ENCODE results near the gene ABLIM2. TPM values are rescaled to one million over a fixed set of nuclear protein-coding genes. Genes with fewer than 3 reads are reported as not detected.

Gene ABLIM2
- total and polyA plus RNA-seq, 2 of the 8 experiments (the other 6 are each of a cell fraction or from before 2014, with no cell fraction given) = 2.8 to 3.0 TPM

GRCh38 chr4:7979652-7979968, 179.0 kb downstream of the ABLIM2 start:
- H3K9me3 ChIP-seq (ENCODE audit: insufficient read depth in 2 of 2, low read depth in 1 of 2, low read length in 1 of 2) = no peaks in the 10 kb centered on the region
- H3K4me1 ChIP-seq (replicated peaks in 1 of 4; ENCODE audit: control insufficient read depth in 3 of 4, insufficient read depth in 4 of 4, low read length in 3 of 4) = peaks cover 3 to 20% (median 15%) of the 10 kb centered on the region in 4 experiments
- WGBS, 2 experiments (ENCODE audit: extremely low coverage in 1 of 2, insufficient coverage in 1 of 2, insufficient read length in 1 of 2, insufficient replicate concordance in 2 of 2, low coverage in 1 of 2, low lambda C conversion rate in 2 of 2, missing lambda C conversion rate in 1 of 2) = 55% methylated on average over 4 of the region's 4 CpGs; no CpG with 5 or more reads in 1 of the 2 experiments
- H2BK15ac ChIP-seq (ENCODE audit: low read length) = no peak overlapping the region
- H2BK120ac ChIP-seq (replicated peaks; ENCODE audit: low read depth, low read length) = no peak overlapping the region
- no peak overlapping the region for H3K23ac ChIP-seq (ENCODE audit: insufficient read length)
- H2AFZ ChIP-seq (ENCODE audit: low read length) = no peak overlapping the region
- FAIRE-seq (peak; percentile 45), DNase-seq (ENCODE audit: low read depth in 1 of 2, low spot score in 2 of 2) (no peak)
- H4K20me1 ChIP-seq (replicated peaks in 1 of 2; ENCODE audit: control insufficient read depth in 1 of 2, insufficient read depth in 2 of 2, low read length in 2 of 2) = no peaks in the 10 kb centered on the region
- H3K79me1 ChIP-seq (ENCODE audit: low read depth, low read length) = no peaks in the 10 kb centered on the region
- H3K56ac ChIP-seq (replicated peaks; ENCODE audit: insufficient read length, low read depth, low read length) = no peak overlapping the region
- H3K14ac ChIP-seq (ENCODE audit: insufficient read length) = no peak overlapping the region
- peak overlapping the region; percentile 79 for H4K91ac ChIP-seq (replicated peaks; ENCODE audit: insufficient read length, low read length)
- H2AK5ac ChIP-seq (ENCODE audit: low read depth, low read length) = no peak overlapping the region
- TF ChIP-seq ATF3 (IDR thresholded peaks at IDR 0.05; ENCODE audit: insufficient read depth, low read depth, low read length) (no peak), RAD21 (IDR thresholded peaks at IDR 0.05 in 1 of 2, conservative IDR thresholded peaks at IDR 0.05 in 1 of 2; ENCODE audit: low read depth in 2 of 2, low read length in 2 of 2) (no peak), NRF1 (IDR thresholded peaks at IDR 0.05; ENCODE audit: low read depth, low read length) (no peak), EP300 (IDR thresholded peaks at IDR 0.05; ENCODE audit: borderline replicate concordance in 1 of 2, low read depth in 2 of 2, low read length in 2 of 2) (no peak), CBX8 (IDR thresholded peaks at IDR 0.05; ENCODE audit: borderline replicate concordance, low read depth, low read length) (no peak), PHF8 (conservative IDR thresholded peaks at IDR 0.05; ENCODE audit: low read depth, low read length) (no peak), SIRT6 (IDR thresholded peaks at IDR 0.05; ENCODE audit: low read length) (no peak), BCL11A (IDR thresholded peaks at IDR 0.05; ENCODE audit: low read depth in 2 of 2, low read length in 2 of 2) (no peak), ASH2L (IDR thresholded peaks at IDR 0.05; ENCODE audit: low read length) (no peak), CBX5 (IDR thresholded peaks at IDR 0.05; ENCODE audit: low read depth, low read length) (no peak), SRF (IDR thresholded peaks at IDR 0.05; ENCODE audit: low read depth, low read length) (no peak), POLR2A (IDR thresholded peaks at IDR 0.05; ENCODE audit: control extremely low read depth in 1 of 2, low read depth in 2 of 2, low read length in 2 of 2) (no peak)
- TF ChIP-seq, protein P1, sequence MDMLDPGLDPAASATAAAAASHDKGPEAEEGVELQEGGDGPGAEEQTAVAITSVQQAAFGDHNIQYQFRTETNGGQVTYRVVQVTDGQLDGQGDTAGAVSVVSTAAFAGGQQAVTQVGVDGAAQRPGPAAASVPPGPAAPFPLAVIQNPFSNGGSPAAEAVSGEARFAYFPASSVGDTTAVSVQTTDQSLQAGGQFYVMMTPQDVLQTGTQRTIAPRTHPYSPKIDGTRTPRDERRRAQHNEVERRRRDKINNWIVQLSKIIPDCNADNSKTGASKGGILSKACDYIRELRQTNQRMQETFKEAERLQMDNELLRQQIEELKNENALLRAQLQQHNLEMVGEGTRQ (IDR thresholded peaks at IDR 0.05; ENCODE audit: low read length) = no peak
- H3K4ac ChIP-seq (replicated peaks; ENCODE audit: insufficient read length, low read depth, low read length) = no peak overlapping the region
- H2BK20ac ChIP-seq (ENCODE audit: low read length) = no peak overlapping the region
- no peak overlapping the region for H3K4me2 ChIP-seq (ENCODE audit: insufficient read depth in 1 of 2, low read depth in 2 of 2, low read length in 2 of 2)
- H4K8ac ChIP-seq (ENCODE audit: extremely low read depth, insufficient read depth, low read length) = no peak overlapping the region
- peak overlapping the region; percentile 68; the same call in 1 of the 2 replicates for H3K18ac ChIP-seq (ENCODE audit: extremely low read depth, low read length)
- no peak overlapping the region for H3K9ac ChIP-seq (replicated peaks in 1 of 4; ENCODE audit: extremely low read depth in 1 of 4, low read depth in 3 of 4, low read length in 3 of 4)
- peak overlapping the region; percentile 81; the same call in 1 of the 2 replicates for H2BK5ac ChIP-seq (ENCODE audit: low read depth, low read length)
- peaks cover 5% of the 10 kb centered on the region for H3K23me2 ChIP-seq (ENCODE audit: low read depth, low read length)
- H2BK12ac ChIP-seq (ENCODE audit: low read depth, low read length) = no peak overlapping the region
- H3K4me3 ChIP-seq (ENCODE audit: extremely low read depth in 1 of 4, insufficient read depth in 2 of 4, low read depth in 3 of 4, low read length in 4 of 4) = no peak overlapping the region
- no peaks in the 10 kb centered on the region for H3K27me3 ChIP-seq (replicated peaks in 1 of 4; ENCODE audit: control insufficient read depth in 3 of 4, extremely low read depth in 1 of 4, insufficient read depth in 3 of 4, low read length in 3 of 4)
- ChIA-PET CTCF (ENCODE audit: partially characterized antibody) (interaction anchor here (0.9 to 3.3 kb wide), 10 partner anchors 9 to 185 kb away, joined by 3 to 14 read pairs (median 4); no protein-coding TSS in a partner anchor), POLR2A (ENCODE audit: partially characterized antibody) (interaction anchor here (0.7 to 1.7 kb wide), 5 partner anchors 8 to 50 kb away, joined by 3 to 4 read pairs (median 3); partner anchors contain the start of gene AFAP1)
- no peaks in the 10 kb centered on the region for H3K79me2 ChIP-seq (ENCODE audit: control insufficient read depth in 1 of 2, insufficient read depth in 2 of 2, low read length in 2 of 2)
- no peaks in the 10 kb centered on the region for H3K36me3 ChIP-seq (ENCODE audit: control insufficient read depth in 2 of 4, insufficient read depth in 4 of 4, low read length in 3 of 4)
- H3K27ac ChIP-seq (ENCODE audit: low read depth, low read length) = no peak overlapping the region
- no peak overlapping the region for H4K5ac ChIP-seq (ENCODE audit: insufficient read length, low read depth, low read length)

Data from H1 (cell line).